ENCODE results near the gene PIK3AP1. TPM values are rescaled to one million over a fixed set of nuclear protein-coding genes. Genes with fewer than 3 reads are reported as not detected.
"Not testable (repeated sequence)": the region's sequence is repeated elsewhere in the genome, so short reads cannot be mapped to it uniquely, and the experiment has no call there.

PIK3AP1 gene
- polyA plus RNA-seq, 3 donors = 4.8 to 5.7 (median 5.4) TPM

DNA sequence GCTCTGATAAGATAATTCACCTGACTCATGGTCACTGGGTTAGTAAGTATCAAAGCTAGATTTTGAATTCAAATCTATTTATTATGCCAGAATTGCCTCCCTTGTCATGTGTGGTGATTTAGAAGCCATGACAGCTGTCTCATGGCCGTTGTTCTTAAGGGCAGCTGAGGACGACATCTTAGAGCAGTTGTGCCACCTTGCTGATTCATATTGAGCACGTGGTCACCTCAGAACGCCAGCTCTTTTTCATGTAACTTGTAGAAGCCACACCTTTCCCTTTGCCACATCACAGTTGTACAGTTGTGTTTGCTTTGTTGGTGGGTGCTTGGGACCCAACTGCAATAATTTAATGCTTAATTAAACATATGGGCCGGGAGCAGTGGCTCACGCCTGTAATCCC is 4.3 kb upstream of the PIK3AP1 start:
- no peak for DNase-seq (ENCODE audit: low read depth in 3 of 3, low spot score in 2 of 3)

DNA sequence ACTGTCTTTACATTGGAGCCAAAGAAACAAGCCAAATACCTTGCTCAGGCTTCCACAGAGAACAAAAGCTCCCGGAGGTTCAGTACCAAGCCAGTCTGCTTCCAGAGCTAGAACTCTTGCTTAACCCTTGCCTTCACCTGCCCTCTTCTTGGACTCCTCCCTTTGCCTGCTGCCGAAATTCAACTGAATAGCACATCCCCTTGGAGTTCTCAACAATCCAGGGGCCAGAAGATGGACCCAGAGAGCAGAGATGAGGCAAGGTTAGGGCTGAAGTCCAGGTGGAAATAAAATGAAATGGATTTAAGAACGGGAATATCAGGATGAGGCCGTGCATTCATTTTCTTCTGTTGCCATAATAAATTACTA is 876 bp upstream of the PIK3AP1 start:
- DNase-seq (ENCODE audit: low read depth in 3 of 3, low spot score in 2 of 3) = no peak

DNA sequence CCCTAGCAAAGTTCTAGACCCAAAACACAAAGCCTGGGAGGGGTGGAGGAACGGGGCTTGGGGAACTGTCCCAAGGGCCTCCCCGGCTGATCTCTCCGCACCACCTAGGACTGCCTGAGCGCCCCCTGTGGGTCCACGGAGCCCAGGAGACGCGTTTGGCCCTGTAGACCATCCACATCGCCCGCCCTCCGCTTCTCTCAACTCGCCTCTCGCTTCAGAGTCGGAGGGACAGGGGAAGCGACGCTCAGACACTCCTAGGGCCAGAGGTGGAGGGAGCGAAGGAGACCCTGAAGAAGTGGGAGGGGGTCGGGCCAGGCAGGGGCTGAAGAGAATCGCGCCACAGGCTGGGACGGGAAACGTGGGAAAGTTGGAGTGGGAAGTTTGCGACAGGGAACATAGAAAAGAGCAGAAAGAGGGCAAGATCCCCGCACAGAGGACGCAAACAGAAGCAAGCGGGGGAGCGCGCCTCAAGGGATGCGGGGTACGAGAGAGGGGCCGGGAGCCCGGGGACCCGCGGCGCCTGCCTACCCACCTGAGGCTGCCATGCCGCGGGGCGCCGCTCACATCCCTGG is 378 bp downstream of the PIK3AP1 start:
- DNase-seq (ENCODE audit: low read depth in 3 of 3, low spot score in 2 of 3) = no peak

DNA sequence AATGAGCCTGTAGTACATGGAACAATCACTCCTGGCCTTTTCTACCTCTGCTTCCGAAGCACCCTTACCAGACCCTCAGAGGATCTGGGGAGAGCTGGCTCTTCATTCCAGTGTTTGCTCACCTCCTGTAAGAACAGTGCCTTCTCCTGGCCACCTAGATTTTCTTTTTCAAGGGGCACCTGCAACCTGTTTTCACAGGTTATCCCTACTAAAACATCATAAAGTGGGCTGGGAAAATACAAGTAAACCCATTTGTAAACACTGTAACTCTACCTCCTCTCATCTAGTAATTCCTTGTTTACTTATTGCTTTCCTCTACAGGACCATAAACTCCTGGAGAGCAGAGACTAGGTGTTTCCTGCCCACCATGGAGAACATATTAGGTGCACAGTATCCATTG is 1.1 kb downstream of the PIK3AP1 start:
- no peak for DNase-seq (ENCODE audit: low read depth in 3 of 3, low spot score in 2 of 3)

DNA sequence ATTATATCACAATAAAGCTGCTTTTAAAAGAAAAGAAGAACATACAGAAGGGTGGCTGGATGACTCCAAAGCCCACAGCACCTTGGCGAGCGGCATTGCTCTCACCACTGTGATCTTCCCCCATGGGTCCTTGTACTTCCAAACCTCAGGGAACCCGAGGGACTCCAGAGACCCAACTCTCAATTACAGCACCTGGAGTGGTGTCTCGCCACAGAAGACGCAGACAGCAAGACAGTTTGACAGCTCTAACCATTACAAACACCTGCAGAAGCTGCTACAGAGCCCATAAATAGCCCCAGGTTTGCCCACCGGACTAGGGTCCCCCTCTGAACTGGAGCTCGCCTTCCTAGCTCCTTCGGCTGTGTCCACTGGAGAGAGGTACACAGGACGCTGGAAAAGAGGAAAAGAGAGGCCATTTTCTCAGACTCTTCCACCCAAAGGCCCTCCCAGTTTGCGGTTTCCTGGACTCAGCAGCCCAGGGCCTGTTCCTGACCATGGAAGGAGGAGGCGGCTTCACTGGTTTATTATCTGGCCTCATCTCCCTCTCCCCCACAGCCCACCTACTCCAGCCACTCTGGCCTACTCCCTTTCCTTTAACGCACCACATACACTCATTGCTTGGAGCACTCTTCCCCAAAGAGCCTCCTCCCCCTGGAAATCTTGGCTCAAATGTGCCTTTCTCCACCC is 1.9 kb downstream of the PIK3AP1 start:
- no peak for DNase-seq (ENCODE audit: low read depth in 3 of 3, low spot score in 2 of 3)

DNA sequence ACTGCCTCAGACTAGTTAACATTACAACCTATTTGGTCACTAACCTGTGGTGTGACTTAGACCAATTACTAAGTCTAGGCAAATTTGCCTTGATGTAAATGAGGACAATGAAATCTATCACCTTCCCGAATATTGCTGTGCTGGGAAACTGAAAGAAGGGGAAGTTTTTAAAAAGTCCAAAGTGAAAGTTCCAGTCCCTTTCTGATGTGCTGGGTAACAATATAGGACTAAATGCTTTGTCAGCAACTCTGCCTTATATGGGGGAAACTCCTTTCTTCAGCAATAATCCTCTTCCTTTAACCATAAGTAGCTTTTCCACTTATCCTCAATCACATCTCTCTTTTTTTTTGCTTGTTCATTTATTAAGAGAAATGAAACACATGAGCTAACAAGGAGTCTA is 3.9 kb downstream of the PIK3AP1 start:
- DNase-seq (ENCODE audit: low read depth in 3 of 3, low spot score in 2 of 3) = no peak

DNA sequence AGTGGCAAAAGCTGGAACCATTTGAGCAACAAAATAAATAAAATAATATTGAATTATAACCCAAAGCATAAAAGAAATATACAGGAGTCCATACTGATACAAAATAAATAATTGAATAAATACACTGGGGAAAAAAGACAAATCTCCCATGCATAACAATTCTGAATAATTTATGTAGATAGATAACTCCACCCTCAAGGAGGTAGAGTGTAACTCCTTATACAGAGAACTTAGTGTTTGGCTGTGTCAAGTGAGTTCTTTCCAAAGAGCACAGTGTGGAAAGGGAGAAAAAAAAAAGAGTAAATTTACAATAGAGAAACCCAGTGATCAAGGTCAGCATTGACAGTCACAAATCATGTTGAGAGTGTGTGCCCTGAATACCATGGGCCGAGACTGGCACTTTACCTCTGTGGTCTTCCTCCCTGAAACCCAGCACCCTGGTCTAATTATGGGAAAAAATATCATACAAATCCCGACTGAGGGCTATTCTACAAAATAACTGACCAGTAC is 5.5 kb downstream of the PIK3AP1 start:
- DNase-seq (ENCODE audit: low read depth in 3 of 3, low spot score in 2 of 3) = no peak

DNA sequence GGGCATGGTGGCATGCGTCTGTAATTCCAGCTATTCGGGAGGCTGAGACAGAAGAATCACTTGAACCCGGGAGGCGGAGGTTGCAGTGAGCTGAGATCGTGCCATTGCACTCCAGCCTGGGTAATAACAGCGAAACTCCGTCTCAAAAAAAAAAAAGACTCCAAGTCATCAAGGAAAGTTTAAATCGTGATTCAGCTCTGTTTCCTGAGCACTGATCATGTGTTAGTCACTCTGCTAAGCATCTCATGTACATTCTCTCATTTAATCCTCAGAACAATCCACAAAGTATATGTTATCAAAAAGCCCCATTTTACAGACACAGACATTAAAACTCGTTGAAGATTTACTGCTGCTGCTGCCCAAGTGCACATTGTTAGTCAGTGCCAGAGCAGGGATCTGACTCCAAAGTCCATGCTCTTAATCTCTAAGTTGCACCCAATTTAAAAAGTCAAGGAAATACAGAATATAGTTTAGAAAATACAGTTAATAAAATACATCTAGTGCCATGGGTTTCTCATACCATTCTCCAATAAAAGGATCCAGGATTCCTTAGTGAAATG is 6.2 kb downstream of the PIK3AP1 start:
- DNase-seq (ENCODE audit: low read depth in 3 of 3, low spot score in 2 of 3) = no peak

DNA sequence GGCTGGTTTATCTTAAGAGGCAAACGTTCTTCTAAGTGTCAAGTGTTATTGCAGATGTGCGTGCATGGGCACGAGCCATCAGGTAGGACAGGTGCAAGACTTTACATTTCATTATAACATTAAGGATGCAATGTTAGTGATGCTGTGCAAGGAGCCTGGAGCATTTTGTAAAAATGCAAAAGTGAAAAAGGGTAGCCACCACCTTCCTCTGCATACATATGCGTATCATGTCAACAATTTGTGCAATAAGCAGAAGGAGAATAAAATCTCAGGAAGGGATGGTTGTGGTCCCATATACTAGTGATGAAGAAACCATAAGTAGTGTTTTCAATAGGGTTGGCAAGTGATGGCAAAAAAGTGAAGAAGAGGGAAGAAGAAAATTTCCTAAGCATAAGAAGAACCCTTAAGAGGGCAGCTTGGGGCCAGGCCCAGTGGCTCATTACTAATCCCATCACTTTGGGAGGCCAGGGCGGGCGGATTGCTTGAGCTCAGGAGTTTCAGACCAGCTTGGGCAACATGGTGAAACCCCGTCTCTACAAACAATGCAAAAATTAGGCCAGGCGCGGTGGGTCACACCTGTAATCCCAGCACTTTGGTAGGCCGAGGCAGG is 7.5 kb downstream of the PIK3AP1 start:
- DNase-seq (ENCODE audit: low read depth in 3 of 3, low spot score in 2 of 3) = no peak

DNA sequence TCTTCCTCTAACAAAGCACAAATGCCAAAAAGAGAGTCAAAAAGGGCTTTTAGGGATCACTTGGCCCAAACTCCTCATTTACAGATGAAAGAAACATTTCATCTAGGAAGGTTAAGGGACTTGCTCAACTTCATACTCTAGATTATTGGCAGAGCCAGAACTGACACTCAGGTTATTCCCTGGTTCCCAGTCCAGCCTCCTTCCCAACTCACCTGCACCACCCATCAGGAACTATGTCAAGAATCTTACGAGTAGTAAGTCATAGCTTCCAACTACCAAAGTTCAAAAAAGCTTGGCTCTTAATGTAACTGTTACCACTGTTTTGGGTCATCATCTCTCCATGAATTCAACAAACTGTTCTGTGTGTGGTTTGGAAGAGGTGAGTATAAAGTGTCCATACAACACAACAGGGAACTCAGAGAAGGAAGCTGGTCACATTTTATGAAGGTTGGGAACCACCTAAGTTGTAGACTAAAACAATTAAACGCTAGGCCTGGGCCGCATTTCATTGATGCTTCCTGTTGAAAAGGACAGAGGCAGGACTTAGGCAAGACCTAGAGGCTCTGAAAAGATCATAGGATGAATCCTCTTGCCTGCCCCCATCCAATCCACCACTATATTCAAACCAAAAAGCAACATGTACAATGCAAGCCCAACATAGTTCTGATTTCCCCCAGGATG is 9.1 kb downstream of the PIK3AP1 start:
- no peak for DNase-seq (ENCODE audit: low read depth in 3 of 3, low spot score in 2 of 3)

DNA sequence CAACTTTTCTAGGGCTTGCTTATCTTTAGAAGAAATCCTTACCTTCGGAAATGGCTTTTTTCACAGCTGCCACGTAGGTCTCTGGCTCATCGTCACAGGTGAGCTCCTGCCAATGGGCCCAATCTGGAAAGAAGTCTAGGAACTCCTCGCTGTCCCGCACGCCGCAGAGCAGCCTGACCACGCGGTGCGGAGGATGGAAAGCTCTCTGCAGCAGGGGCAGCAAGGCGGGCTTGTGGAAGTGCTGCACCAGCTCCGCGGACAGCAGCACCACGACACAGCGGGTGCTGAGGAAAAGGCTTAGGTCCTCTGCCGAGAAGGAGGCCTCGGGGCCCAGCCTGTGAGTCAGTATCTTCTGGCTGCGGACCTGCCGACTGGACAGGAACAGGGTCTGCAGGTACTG is 10.8 kb downstream of the PIK3AP1 start:
- DNase-seq (ENCODE audit: low read depth in 3 of 3, low spot score in 2 of 3) = no peak

DNA sequence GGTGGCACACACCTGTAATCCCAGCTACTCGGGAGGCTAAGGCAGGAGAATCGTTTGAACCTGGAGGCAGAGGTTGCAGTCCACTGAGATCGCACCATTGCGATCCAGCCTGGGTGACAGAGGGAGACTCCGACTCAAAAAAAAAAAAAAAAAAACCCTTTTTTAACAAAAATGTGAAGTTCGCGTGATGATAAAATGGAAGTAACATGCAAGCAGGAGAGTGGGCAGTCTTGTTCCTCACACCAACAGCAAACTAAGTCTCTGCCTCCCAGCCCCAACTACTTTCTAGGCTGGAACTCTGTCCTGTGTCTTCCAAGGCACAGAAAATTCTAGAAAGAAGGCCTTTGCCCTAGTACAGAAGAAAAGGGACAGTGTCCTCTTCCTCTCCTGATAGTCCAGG is 11.3 kb downstream of the PIK3AP1 start:
- no peak for DNase-seq (ENCODE audit: low read depth in 3 of 3, low spot score in 2 of 3)

DNA sequence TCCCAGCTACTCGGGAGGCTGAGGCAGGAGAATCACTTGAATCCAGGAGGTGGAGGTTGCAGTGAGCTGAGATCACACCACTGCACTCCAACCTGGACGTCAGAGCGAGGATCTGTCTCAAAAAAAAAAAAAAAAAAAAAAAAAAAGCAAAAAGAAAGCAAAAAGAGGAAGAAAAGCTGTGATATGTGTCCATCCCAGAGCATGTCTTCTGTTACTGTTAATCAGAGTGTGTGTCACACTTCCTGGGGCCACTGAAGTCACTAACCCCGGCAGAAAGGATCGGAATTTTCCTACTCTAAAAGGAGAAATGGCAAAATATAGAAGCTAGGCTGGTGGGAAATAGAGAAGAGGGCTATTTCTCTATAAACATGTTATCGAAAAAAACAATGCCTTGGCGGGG is 11.9 kb downstream of the PIK3AP1 start:
- DNase-seq (ENCODE audit: low read depth in 3 of 3, low spot score in 2 of 3) = no peak

DNA sequence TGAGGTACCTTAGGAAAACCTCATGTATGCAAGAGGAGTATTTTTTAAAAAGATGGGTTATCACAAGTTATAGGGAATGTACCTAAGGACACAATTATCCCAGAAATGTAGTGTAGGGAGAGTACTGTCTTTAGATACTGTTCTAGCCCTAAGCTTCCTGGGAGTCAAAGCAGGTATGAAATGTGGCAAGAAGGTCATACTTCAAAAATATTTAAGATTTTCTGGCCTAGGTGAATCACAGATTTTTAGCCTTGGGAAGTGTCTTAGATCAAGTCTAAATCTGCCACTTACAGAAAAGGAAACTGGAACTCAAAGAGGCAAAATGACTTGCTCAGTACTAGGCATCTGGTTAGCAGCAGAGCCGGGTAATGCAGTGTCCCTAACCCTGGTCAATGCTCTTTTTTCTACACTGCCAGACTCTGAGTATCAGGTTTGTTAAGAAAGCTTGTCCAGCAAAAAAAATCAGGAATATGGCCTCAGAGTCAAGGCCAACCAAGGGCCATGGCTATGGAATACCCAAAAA is 13.9 kb downstream of the PIK3AP1 start:
- no peak for DNase-seq (ENCODE audit: low read depth in 3 of 3, low spot score in 2 of 3)

DNA sequence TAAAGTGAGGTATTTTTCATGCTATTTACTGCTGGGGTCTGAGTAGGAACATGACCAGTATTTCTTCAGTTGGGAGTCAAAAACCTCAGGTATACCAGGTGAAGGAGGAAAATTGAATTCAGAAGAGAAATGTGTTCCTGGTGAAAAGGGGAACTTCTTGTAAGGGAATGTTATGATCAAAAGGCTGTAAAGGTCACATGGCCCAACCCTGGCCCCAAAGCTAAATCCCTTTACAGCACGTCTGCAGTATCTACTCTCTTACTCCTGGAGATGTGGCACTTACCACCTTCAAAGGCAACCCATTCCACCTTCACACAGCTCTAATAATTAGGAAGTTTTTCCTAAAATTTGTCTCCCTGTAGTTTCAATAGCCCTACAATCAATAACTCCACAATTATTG is 15.2 kb downstream of the PIK3AP1 start:
- no peak for DNase-seq (ENCODE audit: low read depth in 3 of 3, low spot score in 2 of 3)

DNA sequence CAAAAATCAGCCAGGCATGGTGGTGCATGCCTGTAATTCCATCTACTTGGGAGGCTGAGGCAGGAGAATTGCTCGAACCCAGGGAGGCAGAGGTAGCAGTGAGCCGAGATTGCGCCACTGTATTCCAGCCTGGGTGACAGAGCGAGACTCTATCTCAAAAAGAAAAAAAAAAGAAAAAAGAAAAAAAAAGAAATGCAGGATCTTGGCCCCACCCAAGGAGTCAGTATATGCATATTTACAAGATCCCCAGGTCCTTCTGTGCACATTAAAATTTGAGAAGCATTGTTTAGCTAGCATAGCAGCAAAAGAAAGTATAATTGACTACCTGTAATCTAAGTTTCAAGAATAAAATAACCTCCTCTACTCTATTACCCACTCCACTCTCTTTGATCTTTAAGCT is 15.8 kb downstream of the PIK3AP1 start:
- DNase-seq (ENCODE audit: low read depth in 3 of 3, low spot score in 2 of 3) = no peak

DNA sequence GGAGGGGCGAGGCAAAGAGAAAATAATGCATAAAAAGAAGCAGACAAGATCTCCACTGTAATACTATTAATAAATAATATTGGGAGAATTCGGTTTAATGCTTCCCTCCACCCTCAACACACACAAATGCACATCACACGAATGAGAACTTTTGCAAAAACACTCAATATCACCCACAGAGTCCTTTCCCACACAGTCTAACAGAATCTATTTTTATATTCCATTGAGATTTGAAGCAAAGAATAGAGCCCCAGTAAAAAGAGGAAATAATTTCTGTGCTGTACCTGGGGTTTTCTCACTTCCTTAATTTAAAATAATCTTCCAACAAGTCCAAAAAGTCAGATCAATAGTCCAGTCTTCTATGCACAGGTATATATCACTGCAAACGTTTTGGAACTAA is 17.0 kb downstream of the PIK3AP1 start:
- DNase-seq (ENCODE audit: low read depth in 3 of 3, low spot score in 2 of 3) = no peak

DNA sequence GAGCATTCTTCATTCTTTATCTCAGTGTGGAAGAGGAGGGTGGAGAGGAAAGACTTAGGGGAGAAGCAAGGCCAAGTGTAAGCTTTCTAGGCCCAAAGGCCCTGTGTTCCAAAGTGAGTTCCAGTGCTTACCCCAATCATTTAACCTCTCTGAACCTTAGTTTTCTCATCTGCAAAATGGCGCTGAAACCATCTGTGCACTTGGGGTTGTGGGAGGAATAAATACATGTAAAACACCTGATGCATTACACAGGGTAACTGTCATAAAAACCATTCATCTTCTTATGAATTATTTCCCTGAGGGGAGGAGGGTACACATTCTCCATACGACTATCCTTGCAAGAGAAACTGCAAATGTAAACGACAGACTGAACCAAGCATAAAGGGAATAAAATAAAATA is 19.0 kb downstream of the PIK3AP1 start:
- no peak for DNase-seq (ENCODE audit: low read depth in 3 of 3, low spot score in 2 of 3)

DNA sequence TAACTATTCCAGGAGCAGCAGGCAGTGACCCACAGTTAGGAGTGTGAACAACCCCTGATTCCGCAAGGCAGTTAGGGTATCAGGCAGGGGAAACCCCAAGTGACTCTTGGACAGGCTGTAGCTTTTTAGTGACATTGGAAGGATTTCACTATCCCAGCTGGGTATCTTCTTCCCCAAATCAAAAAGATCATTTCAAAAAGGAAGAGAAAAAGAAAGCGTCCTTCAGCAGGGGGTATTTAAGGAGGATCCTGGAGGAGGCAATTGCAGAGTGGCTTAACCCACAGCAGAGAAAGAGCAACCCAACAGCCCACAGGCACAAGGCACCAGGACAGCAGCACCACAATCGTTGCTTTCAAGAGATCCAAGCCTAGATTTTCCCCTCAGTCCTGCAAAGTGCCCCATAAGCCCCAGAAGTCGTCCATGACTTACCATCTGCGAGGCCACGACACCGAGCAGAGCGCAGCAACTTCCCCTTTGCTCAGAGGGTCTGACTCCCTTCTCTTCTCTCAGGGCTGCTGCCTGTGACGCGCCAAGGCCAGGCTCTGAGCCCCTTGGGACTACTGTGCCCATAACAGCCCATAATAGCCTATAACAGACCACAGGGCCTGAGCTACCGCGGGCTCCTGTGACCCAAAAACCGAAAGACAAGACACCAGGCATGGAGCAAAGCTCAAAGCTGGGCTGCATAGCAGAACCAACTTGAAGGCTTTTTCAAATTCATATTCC is 19.8 kb downstream of the PIK3AP1 start:
- DNase-seq (ENCODE audit: low read depth in 3 of 3, low spot score in 2 of 3) = no peak

DNA sequence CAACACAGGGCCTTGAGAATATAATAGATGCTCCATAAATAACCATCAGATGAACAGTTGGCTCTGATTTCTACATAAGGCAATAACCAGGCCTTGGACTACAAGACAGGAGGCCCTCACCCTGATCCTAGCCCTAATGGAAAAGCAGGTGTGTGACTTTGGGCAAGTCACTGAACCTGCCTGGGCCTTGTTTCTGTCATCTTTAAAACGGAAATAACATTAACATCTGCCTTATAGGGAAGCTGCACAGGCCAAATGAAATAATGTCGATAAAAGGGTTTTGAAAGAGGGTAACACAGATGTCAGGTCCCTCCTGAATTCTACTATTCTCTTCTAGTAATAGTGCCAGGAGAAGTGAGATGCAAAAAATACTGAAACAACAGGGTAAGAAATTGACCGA is 20.7 kb downstream of the PIK3AP1 start:
- no peak for DNase-seq (ENCODE audit: low read depth in 3 of 3, low spot score in 2 of 3)

DNA sequence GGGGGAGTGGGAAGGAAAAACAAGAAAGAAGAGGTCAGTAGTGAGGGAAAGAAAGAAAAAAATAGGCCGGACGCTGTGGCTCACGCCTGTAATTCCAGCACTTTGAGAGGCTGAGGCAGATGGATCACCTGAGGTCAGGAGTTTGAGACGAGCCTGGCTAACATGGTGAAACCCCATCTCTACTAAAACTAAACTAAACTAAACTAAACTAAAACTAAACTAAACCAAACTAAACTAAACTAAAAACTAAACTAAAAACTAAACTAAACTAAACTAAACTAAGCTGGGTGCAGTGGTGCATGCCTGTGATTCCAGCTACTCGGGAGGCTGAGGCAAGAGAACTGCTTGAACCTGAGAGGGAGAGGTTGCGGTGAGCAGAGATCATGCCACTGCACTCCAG is 22.0 kb downstream of the PIK3AP1 start:
- not testable (repeated sequence) for DNase-seq (ENCODE audit: low read depth in 3 of 3, low spot score in 2 of 3)
